ENCODE measurements around the gene FOXJ3.

- TF ChIP-seq POLR2AphosphoS5 (IDR thresholded peaks at IDR 0.05; ENCODE audit: insufficient read depth in 1 of 2, low read depth in 1 of 2) (no peak), CTCF (IDR thresholded peaks at IDR 0.05) (no peak), POLR2A (IDR thresholded peaks at IDR 0.05) (no peak)
These were observed 1.3 kb downstream of the FOXJ3 start for GRCh38 chr1:42333662-42334239.

All from vagina (tissue), 2 donors.